Mesendoderm (in vitro differentiated cells): ENCODE data around the gene TPO.

Experiments used
- DNase-seq: peaks from one replicate; pipeline ENCODE4 v3.0.0; 2013
- H2AK5ac ChIP-seq: 2 replicates; pipeline ENCODE4 v1.6.1; 2013; ENCODE audit warnings: low read length, inconsistent platforms
- H2BK120ac ChIP-seq: 2 replicates; pipeline ENCODE4 v1.6.1; 2013; ENCODE audit warnings: low read depth, mild to moderate bottlenecking, low read length, moderate library complexity, mixed read lengths
- H2BK15ac ChIP-seq: replicated peaks from 2 replicates; pipeline ENCODE4 v1.6.1; 2013; ENCODE audit warnings: low read depth, mild to moderate bottlenecking, moderate library complexity
- H2BK5ac ChIP-seq: 2 replicates; pipeline ENCODE4 v1.6.1; 2013; ENCODE audit warnings: low read length, inconsistent platforms
- H3K18ac ChIP-seq: 2 replicates; pipeline ENCODE4 v1.6.1; 2013; ENCODE audit warnings: mild to moderate bottlenecking, low read length, mixed read lengths
- H3K23ac ChIP-seq: one replicate; pipeline ENCODE4 v1.6.1; 2013; ENCODE audit warnings: low read length
- H3K27ac ChIP-seq: 2 replicates; pipeline ENCODE4 v1.5.1; 2013; ENCODE audit warnings: low read depth, mild to moderate bottlenecking, inconsistent platforms, low read length, moderate library complexity
- H3K27me3 ChIP-seq: 2 replicates; pipeline ENCODE4 v1.6.1; 2013; ENCODE audit warnings: low read length, control low read depth, mild to moderate bottlenecking, inconsistent platforms; ENCODE audit not compliant: insufficient read depth, poor library complexity
- H3K36me3 ChIP-seq: 2 replicates; pipeline ENCODE4 v1.6.1; 2013; ENCODE audit warnings: low read length, inconsistent platforms; ENCODE audit not compliant: control insufficient read depth, insufficient read depth
- H3K4ac ChIP-seq: one replicate; pipeline ENCODE4 v1.6.1; 2013; ENCODE audit warnings: low read depth, mild to moderate bottlenecking, low read length, moderate library complexity
- H3K4me1 ChIP-seq: 2 replicates; pipeline ENCODE4 v1.6.1; 2013; ENCODE audit warnings: low read depth, low read length, inconsistent platforms; ENCODE audit not compliant: control insufficient read depth
- H3K4me2 ChIP-seq: 2 replicates; pipeline ENCODE4 v1.6.1; 2013; ENCODE audit warnings: low read length
- H3K4me3 ChIP-seq: 2 replicates; pipeline ENCODE4 v1.5.1; 2013; ENCODE audit warnings: mild to moderate bottlenecking, low read length
- H3K56ac ChIP-seq: one replicate; pipeline ENCODE4 v1.6.1; 2013; ENCODE audit warnings: low read length
- H3K79me1 ChIP-seq: 2 replicates; pipeline ENCODE4 v1.6.1; 2013; ENCODE audit warnings: low read length, inconsistent platforms
- H3K79me2 ChIP-seq: 2 replicates; pipeline ENCODE4 v1.6.1; 2013; ENCODE audit warnings: mild to moderate bottlenecking, low read length; ENCODE audit not compliant: control insufficient read depth, insufficient read depth
- H3K9ac ChIP-seq: 2 replicates; pipeline ENCODE4 v1.6.1; 2013; ENCODE audit warnings: low read length, inconsistent platforms
- H4K5ac ChIP-seq: one replicate; pipeline ENCODE4 v1.6.1; 2013; ENCODE audit warnings: low read length
- H4K8ac ChIP-seq: one replicate; pipeline ENCODE4 v1.6.1; 2013; ENCODE audit warnings: low read depth, mild to moderate bottlenecking, control low read depth, low read length, moderate library complexity
- WGBS: extraction: QIAGEN DNeasy Blood & Tissue Kit; methylation state at CpG from one replicate; pipeline ENCODE4 v1.1.7; 2013; ENCODE audit warnings: low lambda C conversion rate, missing lambda C conversion rate; ENCODE audit not compliant: insufficient coverage; ENCODE audit errors: extremely low coverage; 5-methylcytosine and 5-hydroxymethylcytosine counted together

TPO gene

GRCh38 chr2:1585635-1586034, 172.4 kb downstream of the TPO start:
- no CpG with 5 or more reads among the region's 17 CpGs for WGBS
- no peak overlapping the region for H4K8ac ChIP-seq
- no peak overlapping the region for H3K4me3 ChIP-seq
- H2BK120ac ChIP-seq: no peak overlapping the region
- H3K56ac ChIP-seq: no peak overlapping the region
- no peak overlapping the region for H3K4ac ChIP-seq
- no peak overlapping the region for H3K4me2 ChIP-seq
- no peaks in the 10 kb centered on the region for H3K27me3 ChIP-seq
- no peaks in the 10 kb centered on the region for H3K36me3 ChIP-seq
- H2AK5ac ChIP-seq: no peak overlapping the region
- H2BK15ac ChIP-seq: no peak overlapping the region
- no peak for DNase-seq
- no peak overlapping the region for H3K18ac ChIP-seq
- H3K9ac ChIP-seq: no peak overlapping the region
- H3K79me1 ChIP-seq: no peaks in the 10 kb centered on the region
- H3K79me2 ChIP-seq: no peaks in the 10 kb centered on the region
- H3K4me1 ChIP-seq: peaks cover 6% of the 10 kb centered on the region
- H3K23ac ChIP-seq: no peak overlapping the region
- no peak overlapping the region for H2BK5ac ChIP-seq
- no peak overlapping the region for H3K27ac ChIP-seq
- no peak overlapping the region for H4K5ac ChIP-seq

GRCh38 chr2:1586251-1586922, 173.1 kb downstream of the TPO start:
- Histone ChIP-seq H3K4ac (no peak overlapping the region), H3K36me3 (no peaks in the 10 kb centered on the region), H3K79me1 (no peaks in the 10 kb centered on the region), H3K79me2 (no peaks in the 10 kb centered on the region), H4K5ac (no peak overlapping the region), H2BK5ac (no peak overlapping the region), H3K27me3 (no peaks in the 10 kb centered on the region), H3K56ac (no peak overlapping the region), H3K18ac (no peak overlapping the region), H4K8ac (no peak overlapping the region), H3K23ac (no peak overlapping the region), H2AK5ac (no peak overlapping the region), H2BK120ac (no peak overlapping the region), H2BK15ac (no peak overlapping the region), H3K9ac (no peak overlapping the region), H3K27ac (no peak overlapping the region), H3K4me1 (peaks cover 6% of the 10 kb centered on the region), H3K4me2 (no peak overlapping the region), H3K4me3 (no peak overlapping the region)
- WGBS: no CpG with 5 or more reads among the region's 14 CpGs
- DNase-seq: no peak

GRCh38 chr2:1586923-1587840, 173.9 kb downstream of the TPO start:
- Histone ChIP-seq H3K27me3 (no peaks in the 10 kb centered on the region), H3K4me2 (no peak overlapping the region), H3K4ac (no peak overlapping the region), H3K27ac (no peak overlapping the region), H2AK5ac (no peak overlapping the region), H3K9ac (no peak overlapping the region), H2BK15ac (no peak overlapping the region), H3K23ac (no peak overlapping the region), H4K5ac (no peak overlapping the region), H4K8ac (no peak overlapping the region), H3K4me3 (no peak overlapping the region), H3K36me3 (no peaks in the 10 kb centered on the region), H3K79me1 (no peaks in the 10 kb centered on the region), H3K18ac (no peak overlapping the region), H3K4me1 (peaks cover 8% of the 10 kb centered on the region), H2BK5ac (no peak overlapping the region), H3K56ac (no peak overlapping the region), H3K79me2 (no peaks in the 10 kb centered on the region), H2BK120ac (no peak overlapping the region)
- WGBS: no CpG with 5 or more reads among the region's 17 CpGs
- no peak for DNase-seq

DNA sequence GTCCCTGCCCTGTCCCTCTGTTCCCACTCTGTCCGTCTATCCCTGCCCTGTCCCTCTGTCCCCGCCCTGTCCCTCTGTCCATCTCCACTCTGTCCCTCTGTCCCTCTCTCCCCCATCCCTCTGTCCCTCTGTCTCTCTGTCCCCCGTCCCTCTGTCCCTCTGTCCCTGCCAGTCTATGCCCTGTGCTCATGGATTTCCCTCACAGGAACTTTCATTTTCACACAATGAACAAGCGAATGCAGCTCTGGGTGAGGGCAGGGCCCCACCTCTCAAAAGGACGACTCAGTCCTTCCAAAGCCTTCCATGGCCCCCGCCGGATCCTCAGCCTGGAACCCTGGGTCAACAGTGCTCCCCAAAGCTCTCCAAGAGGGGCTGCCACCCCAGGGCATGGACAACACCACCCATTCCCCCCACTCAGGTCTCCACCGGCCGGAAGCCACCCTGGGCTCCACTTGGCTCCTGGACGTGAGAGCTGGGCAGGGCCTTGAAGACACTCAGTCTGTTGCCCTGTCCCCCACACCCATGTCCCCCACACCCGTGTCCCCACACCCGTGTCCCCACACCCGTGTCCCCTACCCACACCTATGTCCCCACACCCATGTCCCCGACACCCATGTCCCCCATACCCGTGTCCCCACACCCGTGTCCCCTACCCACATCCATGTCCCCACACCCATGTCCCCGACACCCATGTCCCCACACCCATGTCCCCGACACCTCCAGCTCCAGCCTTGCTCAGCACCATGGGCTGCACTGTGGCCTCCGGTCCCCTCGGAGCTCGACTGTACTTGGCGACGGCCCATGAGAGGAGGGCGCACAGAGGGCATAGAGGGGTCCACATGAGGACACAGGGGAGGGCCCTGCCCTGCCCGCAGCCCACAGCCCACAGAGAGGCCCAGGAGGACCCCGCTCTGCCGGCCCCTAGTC, 175.1 kb downstream of the TPO start:
- Histone ChIP-seq H3K36me3 (no peaks in the 10 kb centered on the region), H3K79me1 (no peaks in the 10 kb centered on the region), H2BK5ac (no peak overlapping the region), H3K27ac (no peak overlapping the region), H3K79me2 (no peaks in the 10 kb centered on the region), H4K8ac (no peak overlapping the region), H2AK5ac (no peak overlapping the region), H3K4ac (no peak overlapping the region), H3K4me3 (no peak overlapping the region), H2BK120ac (no peak overlapping the region), H3K4me1 (peaks cover 4% of the 10 kb centered on the region), H3K27me3 (no peaks in the 10 kb centered on the region), H3K9ac (no peak overlapping the region), H2BK15ac (no peak overlapping the region), H3K4me2 (no peak overlapping the region), H3K56ac (no peak overlapping the region), H4K5ac (no peak overlapping the region), H3K23ac (no peak overlapping the region), H3K18ac (no peak overlapping the region)
- no CpG with 5 or more reads among the region's 27 CpGs for WGBS
- no peak for DNase-seq

DNA sequence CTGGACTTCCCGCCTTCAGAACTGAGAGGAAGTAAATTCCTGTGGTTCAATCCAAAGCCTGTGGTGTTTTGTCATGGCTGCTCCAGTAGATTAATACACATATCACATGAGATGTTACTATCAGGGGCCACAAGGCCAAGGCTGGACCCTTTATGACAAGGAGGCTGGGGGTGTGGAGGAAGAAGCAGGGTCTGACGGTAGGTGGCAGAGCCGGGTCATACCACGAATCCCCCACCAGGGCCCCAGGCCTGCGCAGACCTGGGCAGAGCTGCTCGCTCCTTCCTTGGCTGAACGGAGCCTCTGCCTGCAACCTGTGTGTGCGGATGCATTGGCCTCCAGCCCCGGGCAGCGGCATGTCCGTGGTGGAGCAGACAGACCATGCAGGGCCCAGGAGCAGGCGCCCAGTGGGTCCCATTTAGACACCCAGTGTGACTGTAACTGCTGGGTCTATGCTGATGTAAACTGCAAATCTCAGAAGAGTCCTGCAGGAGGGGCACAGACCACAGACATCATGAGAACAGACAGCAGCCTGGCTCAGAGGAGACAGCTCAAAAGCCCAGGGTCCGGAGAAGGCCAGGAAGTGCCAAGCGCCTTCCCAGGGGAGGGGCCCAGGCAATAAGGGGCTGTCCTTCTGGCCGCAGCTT, 175.8 kb downstream of the TPO start:
- Histone ChIP-seq H4K5ac (no peak overlapping the region), H3K23ac (no peak overlapping the region), H3K27me3 (no peaks in the 10 kb centered on the region), H3K36me3 (no peaks in the 10 kb centered on the region), H2AK5ac (no peak overlapping the region), H2BK15ac (no peak overlapping the region), H3K4me1 (peaks cover 3% of the 10 kb centered on the region), H2BK5ac (no peak overlapping the region), H3K79me1 (no peaks in the 10 kb centered on the region), H3K18ac (no peak overlapping the region), H3K9ac (no peak overlapping the region), H3K79me2 (no peaks in the 10 kb centered on the region), H3K4me2 (no peak overlapping the region), H4K8ac (no peak overlapping the region), H3K4ac (no peak overlapping the region), H3K56ac (no peak overlapping the region), H2BK120ac (no peak overlapping the region), H3K27ac (no peak overlapping the region), H3K4me3 (no peak overlapping the region)
- DNase-seq: peak; percentile 69
- WGBS: no CpG with 5 or more reads among the region's 15 CpGs
